Keratinocyte (primary cell): ENCODE measurements around the gene GGNBP2. TPM values are rescaled to one million over a fixed set of nuclear protein-coding genes. Genes with fewer than 3 reads are reported as not detected.
A peak's percentile ranks its signal among the peaks of the same experiment; 100 is the strongest.

Experiments used
- DNase-seq: peaks from one replicate; pipeline ENCODE4 v3.0.0-alpha.2; 2011; ENCODE audit warnings: low read depth, missing footprints, low spot score
- FAIRE-seq: peaks from 2 replicates; lab custom pipeline; 2011; peaks lifted over from hg19 to GRCh38; lab: Jason Lieb, UNC
- H2AFZ ChIP-seq: 2 replicates; pipeline ENCODE4 v1.6.0; 2012; ENCODE audit warnings: low read length, control low read depth, inconsistent platforms; ENCODE audit not compliant: control insufficient read depth
- H3K27ac ChIP-seq: 2 replicates; pipeline ENCODE4 v1.5.1; 2011; ENCODE audit warnings: low read length; ENCODE audit not compliant: control insufficient read depth, insufficient read depth
- H3K27me3 ChIP-seq: 3 replicates; pipeline ENCODE4 v1.6.0; 2011; ENCODE audit warnings: low read length; ENCODE audit not compliant: control insufficient read depth, insufficient read depth; ENCODE audit errors: extremely low read depth
- H3K36me3 ChIP-seq, 2 experiments: 2 replicates in 1 of 2; 3 replicates in 1 of 2; pipeline ENCODE4 v1.5.1; 2011; ENCODE audit warnings: low read length in 2 of 2, mild to moderate bottlenecking in 1 of 2; ENCODE audit not compliant: control insufficient read depth in 2 of 2, insufficient read depth in 2 of 2; ENCODE audit errors: extremely low read depth in 1 of 2
- H3K4me1 ChIP-seq: 3 replicates; pipeline ENCODE4 v1.5.1; 2011; ENCODE audit warnings: low read length; ENCODE audit not compliant: control insufficient read depth, insufficient read depth; ENCODE audit errors: extremely low read depth
- H3K4me2 ChIP-seq: 3 replicates; pipeline ENCODE4 v1.6.0; 2011; ENCODE audit warnings: low read depth, low read length; ENCODE audit not compliant: control insufficient read depth, insufficient read depth; ENCODE audit errors: extremely low read depth
- H3K4me3 ChIP-seq, 3 experiments: fragments of 200-600 bp in 1 of 3; sonication (generic) in 1 of 3; 2 replicates in 2 of 3; 3 replicates in 1 of 3; pipeline ENCODE4 v1.5.1; 2011 to 2016; ENCODE audit warnings: low read length in 3 of 3, mild to moderate bottlenecking in 3 of 3, control low read depth in 2 of 3, inconsistent platforms in 1 of 3, low read depth in 1 of 3, mixed read lengths in 1 of 3, mixed run types in 1 of 3, moderate library complexity in 1 of 3; ENCODE audit not compliant: control insufficient read depth in 2 of 3, insufficient read depth in 2 of 3; ENCODE audit errors: extremely low read depth in 1 of 3
- H3K79me2 ChIP-seq: 2 replicates; pipeline ENCODE4 v1.6.0; 2012; ENCODE audit warnings: low read length; ENCODE audit not compliant: control insufficient read depth, insufficient read depth
- H3K9ac ChIP-seq: 3 replicates; pipeline ENCODE4 v1.6.0; 2011; ENCODE audit warnings: low read length; ENCODE audit not compliant: control insufficient read depth, insufficient read depth; ENCODE audit errors: extremely low read depth
- H3K9me1 ChIP-seq: 3 replicates; pipeline ENCODE4 v1.6.0; 2011; ENCODE audit warnings: low read length; ENCODE audit not compliant: control insufficient read depth, insufficient read depth; ENCODE audit errors: extremely low read depth
- H3K9me3 ChIP-seq: 2 replicates; pipeline ENCODE4 v1.5.1; 2012; ENCODE audit warnings: low read depth, low read length; ENCODE audit not compliant: control insufficient read depth
- H4K20me1 ChIP-seq: 3 replicates; pipeline ENCODE4 v1.6.0; 2011; ENCODE audit warnings: low read length; ENCODE audit not compliant: control insufficient read depth, insufficient read depth; ENCODE audit errors: extremely low read depth
- EZH2 ChIP-seq: IDR thresholded peaks from one replicate; pipeline ENCODE4 v1.6.1; 2012; ENCODE audit warnings: inconsistent platforms, mild to moderate bottlenecking, low read length, moderate library complexity
- dilution Hi-C: fragments of 300-500 bp; cut with MboI; formaldehyde crosslinking; loops from one replicate; pipeline ENCODE4 v1.7.0; 2020; ENCODE audit warnings: low sequenced_read_pairs; ENCODE audit not compliant: extremely low pct_ligation_motif_present
- polyA plus RNA-seq, 5 experiments: library from polyadenylated mRNA; depleted of rRNA in 3 of 5; stranded (reverse) in 3 of 5; stranded (forward) in 1 of 5; unstranded in 1 of 5; fragments of >200 nt; gene quantifications; 1 replicate in 1 of 5; 2 replicates in 3 of 5; 3 replicates in 1 of 5; pipeline versions ENCODE4 v1.2.1 to v1.2.3, GENCODE V29; 2011 to 2012; ENCODE audit warnings: missing spikeins in 2 of 5, low read depth in 1 of 5, low replicate concordance in 1 of 5
- TF ChIP-seq, protein P1 (sequence below), 3 experiments: IDR thresholded peaks in 1 of 3; conservative IDR thresholded peaks in 1 of 3; optimal IDR thresholded peaks in 1 of 3; 2 replicates in 2 of 3; 3 replicates in 1 of 3; pipeline versions ENCODE3 to v1.5.1; 2011; ENCODE audit warnings: low read length in 3 of 3, mild to moderate bottlenecking in 3 of 3, moderate library complexity in 2 of 3, control low read depth in 1 of 3, inconsistent platforms in 1 of 3; ENCODE audit not compliant: insufficient read depth in 2 of 3; ENCODE audit errors: extremely low read depth in 1 of 3

The GGNBP2 gene
- polyA plus RNA-seq, 1 donor (not counting 4 experiments of a cell fraction or from before 2014, with no cell fraction given), result 95.5 TPM

DNA sequence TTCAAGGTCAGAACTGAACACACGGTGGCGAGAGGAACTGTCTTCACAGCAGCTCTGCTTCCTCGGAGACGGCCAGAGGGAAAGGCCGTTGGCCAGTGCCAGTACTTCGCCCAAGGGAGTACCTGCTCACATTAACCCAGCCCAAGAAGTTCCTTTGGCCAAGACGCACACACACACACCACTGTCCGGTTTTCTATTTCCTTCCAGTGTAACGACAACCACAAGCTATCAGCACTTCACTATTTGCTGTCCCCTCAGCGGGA is 744 bp upstream of the GGNBP2 start:
- TF ChIP-seq, protein P1, sequence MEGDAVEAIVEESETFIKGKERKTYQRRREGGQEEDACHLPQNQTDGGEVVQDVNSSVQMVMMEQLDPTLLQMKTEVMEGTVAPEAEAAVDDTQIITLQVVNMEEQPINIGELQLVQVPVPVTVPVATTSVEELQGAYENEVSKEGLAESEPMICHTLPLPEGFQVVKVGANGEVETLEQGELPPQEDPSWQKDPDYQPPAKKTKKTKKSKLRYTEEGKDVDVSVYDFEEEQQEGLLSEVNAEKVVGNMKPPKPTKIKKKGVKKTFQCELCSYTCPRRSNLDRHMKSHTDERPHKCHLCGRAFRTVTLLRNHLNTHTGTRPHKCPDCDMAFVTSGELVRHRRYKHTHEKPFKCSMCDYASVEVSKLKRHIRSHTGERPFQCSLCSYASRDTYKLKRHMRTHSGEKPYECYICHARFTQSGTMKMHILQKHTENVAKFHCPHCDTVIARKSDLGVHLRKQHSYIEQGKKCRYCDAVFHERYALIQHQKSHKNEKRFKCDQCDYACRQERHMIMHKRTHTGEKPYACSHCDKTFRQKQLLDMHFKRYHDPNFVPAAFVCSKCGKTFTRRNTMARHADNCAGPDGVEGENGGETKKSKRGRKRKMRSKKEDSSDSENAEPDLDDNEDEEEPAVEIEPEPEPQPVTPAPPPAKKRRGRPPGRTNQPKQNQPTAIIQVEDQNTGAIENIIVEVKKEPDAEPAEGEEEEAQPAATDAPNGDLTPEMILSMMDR (optimal IDR thresholded peaks at IDR 0.05 in 1 of 3, IDR thresholded peaks at IDR 0.05 in 1 of 3, conservative IDR thresholded peaks at IDR 0.05 in 1 of 3; ENCODE audit: extremely low read depth in 1 of 3, insufficient read depth in 2 of 3, low read length in 3 of 3), result peak; percentile 1 to 31 (median 11)
- no peak for TF ChIP-seq EZH2
- Histone ChIP-seq H3K79me2 (peaks cover 60% of the 10 kb centered on the region), H3K9me1 (no peaks in the 10 kb centered on the region), H3K27ac (peak overlapping the region; percentile 96), H3K4me3 (peak overlapping the region; percentile 95 to 98 (median 97)), H4K20me1 (peaks cover 5% of the 10 kb centered on the region), H3K4me1 (peaks cover 21% of the 10 kb centered on the region), H3K36me3 (peaks cover 2 to 6% of the 10 kb centered on the region in 2 experiments), H3K27me3 (no peaks in the 10 kb centered on the region), H3K4me2 (peak overlapping the region; percentile 79), H2AFZ (peak overlapping the region; percentile 85), H3K9me3 (no peaks in the 10 kb centered on the region), H3K9ac (peak overlapping the region; percentile 99)
- no peak for DNase-seq
- FAIRE-seq, result no peak
- dilution Hi-C loops, result no loop called here

DNA sequence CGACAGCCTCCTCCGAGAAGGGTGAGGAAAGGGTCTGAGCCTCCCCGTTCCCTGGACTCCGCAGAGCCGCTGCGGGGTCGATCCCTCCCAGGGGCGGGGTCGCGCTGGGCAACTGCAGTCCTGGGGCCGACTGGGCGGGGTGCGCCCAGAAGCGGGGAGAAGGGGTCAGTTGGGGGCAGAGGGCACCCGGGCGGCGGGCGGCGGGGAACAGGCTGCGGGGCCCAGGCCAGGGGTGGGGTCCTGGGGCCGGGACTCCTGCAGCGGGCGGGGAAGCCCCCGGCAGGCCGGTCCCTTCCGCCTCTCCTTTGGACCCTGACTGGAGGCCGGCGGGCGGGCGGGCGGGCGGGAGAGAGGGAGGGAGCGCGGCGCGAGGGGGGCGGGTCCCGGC is 352 bp downstream of the GGNBP2 start:
- H3K4me2 ChIP-seq, result peak overlapping the region; percentile 32
- peaks cover 2 to 6% of the 10 kb centered on the region in 2 experiments for H3K36me3 ChIP-seq
- dilution Hi-C loops, result no loop called here
- peak overlapping the region; percentile 95 to 98 (median 97) for H3K4me3 ChIP-seq
- peak overlapping the region; percentile 96 for H3K27ac ChIP-seq
- H3K9ac ChIP-seq, result peak overlapping the region; percentile 99
- H3K9me3 ChIP-seq, result no peaks in the 10 kb centered on the region
- peaks cover 5% of the 10 kb centered on the region for H4K20me1 ChIP-seq
- H2AFZ ChIP-seq, result peak overlapping the region; percentile 82
- no peak for DNase-seq
- FAIRE-seq, result no peak
- H3K4me1 ChIP-seq, result peaks cover 21% of the 10 kb centered on the region
- no peaks in the 10 kb centered on the region for H3K27me3 ChIP-seq
- H3K79me2 ChIP-seq, result peaks cover 71% of the 10 kb centered on the region
- TF ChIP-seq, protein P1 (optimal IDR thresholded peaks at IDR 0.05 in 1 of 3, IDR thresholded peaks at IDR 0.05 in 1 of 3, conservative IDR thresholded peaks at IDR 0.05 in 1 of 3; ENCODE audit: extremely low read depth in 1 of 3, insufficient read depth in 2 of 3, low read length in 3 of 3), result no peak
- TF ChIP-seq EZH2, result no peak
- no peaks in the 10 kb centered on the region for H3K9me1 ChIP-seq
